NK-92 treated with Interleukin-12 subunit alpha and Interleukin-12 subunit beta, amount 100 ng/mL, for 24 hours (cell line): ENCODE data around the gene DYNC1I1.
"Not testable (repeated sequence)": the region's sequence is repeated elsewhere in the genome, so short reads cannot be mapped to it uniquely, and the experiment has no call there.

Experiments used
- DNase-seq: peaks from one replicate; lab custom pipeline; 2025; lab: John Stamatoyannopoulos, UW

Gene DYNC1I1

DNA sequence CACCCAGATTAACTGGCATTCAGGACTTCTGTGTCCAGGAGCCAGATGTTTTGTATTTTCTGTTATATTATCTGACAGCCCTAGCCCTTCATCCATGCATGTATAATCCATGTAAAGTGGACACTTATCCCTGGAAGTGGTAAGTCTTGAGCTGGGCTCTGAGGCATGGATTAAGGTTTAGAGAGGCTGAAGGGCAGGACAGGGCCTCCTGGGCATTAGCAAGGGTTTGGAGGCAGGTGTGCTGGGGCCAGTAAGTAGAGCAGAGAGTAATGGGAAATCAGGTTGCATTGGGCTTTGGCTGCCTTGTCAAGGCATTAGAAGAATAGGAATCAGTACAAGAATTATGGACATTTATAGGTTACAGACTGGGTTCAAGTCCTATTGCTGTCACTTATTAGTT is 138.0 kb downstream of the DYNC1I1 start:
- DNase-seq = no peak

DNA sequence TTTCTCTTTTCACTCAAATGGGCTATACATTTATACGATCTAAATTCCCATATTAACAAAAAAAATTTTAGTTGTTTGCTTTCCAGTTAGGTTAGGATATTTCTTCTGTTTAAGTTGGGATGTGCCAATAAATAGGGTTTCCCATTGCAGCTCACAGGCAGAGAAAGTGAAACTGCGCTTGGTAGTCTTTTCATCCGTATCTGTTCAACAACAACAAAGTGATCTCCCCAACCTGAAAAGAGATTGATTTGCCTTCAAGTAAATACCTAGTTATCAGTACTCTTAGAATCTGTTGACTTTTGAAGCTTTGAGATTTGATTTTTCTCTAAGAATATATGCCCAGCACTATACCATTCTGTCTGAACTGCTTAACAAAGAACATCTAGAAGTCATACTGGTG is 143.4 kb downstream of the DYNC1I1 start:
- DNase-seq = no peak

DNA sequence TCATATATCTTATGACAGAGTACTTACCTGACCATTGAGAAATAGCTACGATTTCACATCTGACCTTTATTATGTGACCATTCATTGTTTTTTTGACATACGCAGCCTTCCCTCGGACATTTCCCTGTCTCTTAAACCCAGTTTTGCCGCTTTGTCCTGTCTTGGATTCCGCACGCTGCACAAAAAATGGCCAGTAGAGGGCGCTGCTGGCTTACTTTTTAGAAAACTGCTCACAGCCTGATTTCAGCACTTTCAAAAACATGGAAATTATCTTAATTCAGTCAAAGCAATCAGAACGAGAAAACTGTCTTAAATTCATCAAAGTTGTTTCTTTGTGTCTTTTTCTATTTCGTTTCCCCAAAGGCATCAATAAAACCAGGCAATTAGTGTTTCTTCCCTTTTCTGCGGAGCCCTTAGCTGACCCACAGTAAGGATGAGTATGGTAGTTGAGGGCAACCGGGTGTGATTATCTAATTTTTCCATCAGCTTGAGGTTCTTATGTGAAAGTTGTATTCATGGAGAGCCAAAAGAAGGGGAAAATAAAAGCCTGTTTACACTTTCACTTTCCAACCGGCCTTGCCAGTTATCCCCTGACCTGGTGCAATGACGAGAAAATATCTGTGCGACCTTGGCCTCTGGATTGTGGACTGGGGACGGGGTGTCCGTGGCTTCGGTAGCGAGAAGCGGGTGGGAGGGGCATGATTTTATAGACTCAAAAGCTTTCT is 144.4 kb downstream of the DYNC1I1 start:
- DNase-seq = peak; percentile 74

DNA sequence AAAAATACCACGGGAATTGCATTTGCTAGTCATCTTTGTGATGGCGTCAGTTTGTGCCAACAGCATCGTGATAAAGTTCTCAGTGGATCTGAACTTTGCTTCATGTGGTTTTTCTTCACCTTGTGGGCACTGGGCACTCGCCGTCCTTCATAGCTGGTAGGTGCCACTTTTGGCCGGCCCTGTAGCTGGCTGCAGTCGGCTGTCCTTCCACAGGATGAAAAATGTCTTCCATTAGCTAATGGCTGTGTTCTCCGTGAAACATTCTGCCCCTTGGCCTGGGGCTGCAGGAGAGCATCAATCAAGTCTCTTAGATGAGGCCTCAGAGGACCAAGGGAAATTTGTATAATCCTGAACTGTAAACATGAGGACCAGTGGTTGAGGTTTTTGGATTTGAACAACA is 145.3 kb downstream of the DYNC1I1 start:
- no peak for DNase-seq

DNA sequence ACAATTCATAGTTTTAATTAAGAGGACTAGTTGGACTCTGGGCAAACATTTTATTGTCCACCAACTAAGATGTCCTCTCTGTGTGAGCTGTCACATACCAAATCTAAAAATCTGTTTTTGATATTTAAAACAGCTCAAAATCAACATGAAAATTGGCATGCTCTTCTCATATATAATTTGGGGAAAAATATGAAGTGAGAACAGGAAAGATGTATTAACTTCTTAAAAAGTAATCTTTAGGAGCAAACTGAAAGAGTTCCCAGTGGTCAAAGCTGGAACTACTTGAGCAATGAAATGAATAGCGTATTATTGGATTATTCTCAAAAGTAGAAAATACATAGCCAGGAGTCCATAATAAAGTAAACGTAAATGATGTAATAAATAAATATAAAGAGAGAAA is 147.2 kb downstream of the DYNC1I1 start:
- no peak for DNase-seq

DNA sequence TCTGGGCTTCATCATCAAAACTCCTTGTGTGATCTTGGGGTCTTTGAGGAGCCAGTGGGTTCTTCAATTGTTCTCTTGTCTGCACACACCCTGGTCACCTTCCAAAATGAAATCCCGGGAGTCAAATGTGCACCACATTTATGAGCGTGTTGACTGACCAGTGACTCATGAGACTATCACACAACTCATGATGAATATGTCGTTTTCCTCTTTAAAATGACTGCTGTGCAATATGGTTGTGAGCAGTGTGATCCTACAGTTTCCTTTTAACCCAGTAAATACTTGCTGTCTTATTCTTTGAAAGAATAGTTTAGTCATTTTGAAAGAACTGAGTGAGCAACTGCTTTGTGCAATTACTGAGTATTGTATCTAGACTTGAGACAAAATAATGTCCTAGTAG is 149.2 kb downstream of the DYNC1I1 start:
- DNase-seq = no peak

DNA sequence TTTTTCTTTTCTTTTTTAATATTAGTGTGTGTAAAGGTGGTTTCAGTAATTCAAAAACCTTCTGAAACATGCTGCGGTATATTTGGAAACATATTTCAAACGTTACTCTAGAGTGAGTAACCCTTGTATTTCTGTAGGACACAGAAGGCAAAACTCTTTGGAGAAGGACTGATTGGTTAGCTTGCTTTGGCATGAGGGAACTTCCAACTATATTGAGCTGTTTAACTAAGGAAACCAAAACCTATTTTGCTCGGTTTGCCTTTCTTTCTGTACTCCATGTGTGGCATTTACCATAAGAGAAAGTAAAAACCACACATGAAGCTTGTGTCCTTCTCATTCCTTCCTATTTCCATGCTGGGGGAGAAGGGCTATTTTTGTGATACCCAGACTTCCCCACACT is 149.8 kb downstream of the DYNC1I1 start:
- DNase-seq = no peak

DNA sequence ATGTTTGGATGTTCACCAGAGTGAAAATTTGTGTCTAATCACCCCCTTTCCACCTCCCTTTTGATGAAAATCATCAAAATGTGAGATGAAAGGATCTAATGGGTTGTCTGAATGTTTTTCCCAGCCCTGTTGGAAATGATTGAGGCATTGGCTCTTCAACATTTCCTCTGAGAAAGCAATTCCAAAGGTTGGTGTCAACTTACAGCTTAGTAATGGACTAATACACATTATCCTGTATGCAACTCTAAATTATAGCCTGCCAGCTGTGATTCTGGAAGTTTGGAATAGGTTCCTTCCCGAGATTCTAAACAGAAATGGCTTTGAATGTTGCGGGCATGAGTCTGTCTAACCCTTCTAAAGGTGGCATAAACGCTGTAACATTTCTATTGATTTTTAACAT is 152.9 kb downstream of the DYNC1I1 start:
- DNase-seq = no peak

DNA sequence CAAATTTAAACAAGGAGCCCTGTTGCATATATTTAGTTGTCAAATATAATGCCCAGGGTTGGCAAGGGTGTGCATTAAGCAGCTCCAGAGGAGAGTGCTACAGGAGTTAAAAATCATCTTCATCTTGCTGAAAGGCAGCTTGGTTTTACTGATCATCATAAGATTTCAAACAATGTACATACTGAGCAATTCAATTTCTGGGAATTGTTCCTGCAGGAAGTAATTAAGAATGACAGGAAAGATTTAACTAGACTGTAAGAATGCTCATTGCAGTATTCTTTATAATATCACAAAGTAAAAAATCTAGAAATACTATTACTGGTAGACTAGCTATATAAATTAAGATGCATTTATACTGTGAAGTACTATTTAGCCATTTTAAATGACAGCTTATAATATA is 153.6 kb downstream of the DYNC1I1 start:
- DNase-seq = no peak

DNA sequence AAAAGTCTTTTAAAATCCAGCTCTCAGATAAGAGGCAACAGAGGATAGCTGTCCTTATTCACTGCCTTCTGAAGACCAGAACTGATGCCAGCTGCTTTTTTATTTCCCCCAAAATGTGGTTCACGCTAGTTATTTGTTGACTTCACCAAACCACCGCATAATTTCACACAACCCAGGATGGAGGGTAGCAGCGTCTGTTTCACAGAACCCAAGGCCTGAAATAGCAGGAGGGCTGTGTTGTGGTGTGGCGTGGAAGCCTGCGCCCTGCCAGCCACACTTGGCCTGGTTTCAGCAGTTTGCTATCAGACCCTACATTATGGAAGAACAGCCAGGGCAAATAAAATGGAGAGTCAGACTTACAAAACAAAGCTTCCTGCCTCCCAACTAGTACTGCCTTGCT is 155.4 kb downstream of the DYNC1I1 start:
- peak; percentile 73 for DNase-seq

DNA sequence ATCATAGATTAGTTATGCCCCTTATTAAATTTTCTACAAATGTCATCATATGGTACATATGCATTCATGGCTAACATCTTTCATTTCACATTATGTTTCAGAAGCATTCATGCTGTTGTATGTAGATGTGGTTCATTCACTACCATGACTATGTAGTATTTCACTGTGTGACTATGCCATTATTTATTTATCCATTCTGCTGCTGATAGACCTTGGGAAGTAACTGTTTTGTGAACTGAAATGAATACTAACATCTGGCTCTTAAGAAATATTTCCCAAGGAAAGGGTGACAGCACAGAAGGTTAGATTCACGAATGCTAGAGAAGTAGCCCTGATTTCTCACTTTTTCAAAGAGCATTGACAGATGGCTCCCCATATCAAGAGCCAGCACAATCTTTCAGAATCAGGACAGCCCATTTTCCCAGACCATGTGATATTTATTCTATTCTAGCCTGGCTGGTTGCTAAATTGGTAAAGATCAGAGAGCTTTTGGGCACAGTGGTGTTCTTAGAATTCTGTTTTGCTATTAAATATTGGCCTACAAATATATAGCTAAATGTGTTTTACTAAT is 157.4 kb downstream of the DYNC1I1 start:
- no peak for DNase-seq

DNA sequence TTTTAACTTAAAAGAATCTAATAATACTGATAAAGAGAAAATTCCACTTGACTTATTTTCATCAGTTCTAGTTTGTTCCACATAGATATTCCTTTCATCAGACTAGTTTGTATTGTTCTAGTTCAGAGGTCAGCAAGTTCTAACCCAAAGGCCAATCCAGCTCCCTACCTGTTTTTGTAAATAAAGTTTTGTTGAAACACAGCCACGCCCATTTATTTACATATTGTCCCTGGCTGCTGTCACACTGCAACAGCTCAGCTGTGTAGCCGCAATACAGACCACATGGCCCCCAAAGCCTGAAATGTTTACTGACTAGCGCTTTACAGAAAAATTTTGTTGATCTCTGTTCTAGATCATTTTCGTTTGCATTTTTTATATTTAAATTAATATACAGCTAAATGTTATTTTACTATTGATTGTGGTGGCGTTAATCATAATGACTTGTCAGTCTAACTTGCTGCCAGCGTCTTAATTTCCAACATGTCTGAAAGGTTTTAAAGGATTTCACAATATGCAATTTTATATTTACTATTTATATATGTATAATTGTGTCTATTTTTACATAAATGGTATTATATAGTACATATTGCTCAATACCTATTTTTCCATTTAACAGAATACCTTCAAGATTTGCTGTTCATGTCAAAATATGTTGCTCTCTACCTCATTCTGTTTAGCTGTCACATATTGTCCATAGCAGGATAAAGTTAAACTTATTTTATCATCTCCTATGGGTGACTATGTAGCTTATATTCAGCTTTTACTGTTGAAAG is 159.3 kb downstream of the DYNC1I1 start:
- DNase-seq = no peak

DNA sequence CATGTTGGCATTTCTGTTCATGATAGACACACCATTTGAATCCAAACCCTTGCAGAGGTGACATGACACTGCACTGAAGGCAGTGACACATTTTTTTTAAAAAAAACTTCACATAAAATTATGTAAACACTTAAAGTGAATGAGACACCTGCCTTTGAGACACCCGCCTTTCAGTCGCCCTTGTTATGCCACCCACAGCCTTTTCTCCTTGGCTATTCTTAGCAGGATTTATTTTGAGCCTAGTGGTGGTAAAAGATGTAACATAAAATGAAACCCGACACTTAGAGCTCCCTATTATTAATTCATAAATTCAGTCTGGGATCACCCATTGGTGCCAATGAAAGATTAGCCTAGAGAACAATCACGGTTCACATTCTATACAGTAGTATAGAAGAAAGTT is 161.3 kb downstream of the DYNC1I1 start:
- DNase-seq = no peak

DNA sequence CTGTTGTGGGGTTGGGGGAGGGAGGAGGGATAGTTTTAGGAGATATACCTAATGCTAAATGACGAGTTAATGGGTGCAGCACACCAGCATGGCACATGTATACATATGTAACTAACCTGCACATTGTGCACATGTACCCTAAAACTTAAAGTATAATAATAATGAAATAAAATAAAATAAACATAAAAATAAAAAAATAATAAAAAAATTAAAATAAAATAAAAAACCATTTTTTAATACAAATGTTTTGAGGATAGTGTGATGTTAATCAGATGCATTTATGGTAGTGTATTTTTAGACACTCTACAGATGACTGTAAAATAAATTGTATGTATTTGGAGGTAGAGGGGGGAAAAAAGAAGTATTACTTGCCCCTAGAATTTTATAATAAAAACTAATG is 172.5 kb downstream of the DYNC1I1 start:
- DNase-seq = not testable (repeated sequence)

DNA sequence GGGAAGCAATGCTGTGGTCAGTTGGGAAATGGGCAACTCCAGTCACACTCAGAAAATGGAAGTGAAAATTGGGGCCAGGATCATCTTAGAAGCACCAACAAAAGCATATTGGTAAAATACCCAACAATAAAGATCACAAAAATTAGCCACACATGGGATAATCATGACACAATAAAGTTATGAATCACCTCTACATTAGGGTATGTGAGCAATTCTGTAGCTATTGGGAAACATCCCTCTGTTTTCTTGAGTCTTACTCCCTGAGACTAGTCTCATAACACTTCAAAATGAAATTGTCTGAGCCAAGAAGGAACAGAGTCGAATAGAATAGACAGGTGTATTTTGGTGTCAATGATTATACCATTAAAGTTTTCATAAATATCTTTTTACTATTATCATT is 178.3 kb downstream of the DYNC1I1 start:
- no peak for DNase-seq

DNA sequence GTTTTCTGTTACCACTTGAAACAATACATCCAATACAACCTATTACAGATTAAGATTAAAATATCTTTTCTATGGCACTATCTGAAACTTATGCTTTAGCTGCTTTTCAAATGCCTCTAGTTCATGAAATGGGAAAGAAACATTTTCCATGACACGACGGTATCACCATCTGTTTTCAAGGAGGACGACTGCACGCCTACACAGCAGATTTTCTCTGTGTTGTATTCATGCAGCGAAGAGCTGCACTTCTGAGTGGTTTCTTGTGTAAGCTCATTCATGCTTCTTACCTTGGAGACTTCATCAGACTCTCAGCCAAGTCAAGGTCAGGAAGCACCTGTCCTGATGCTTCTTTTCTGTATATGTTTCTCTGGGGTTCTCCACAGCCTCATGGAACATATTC is 179.2 kb downstream of the DYNC1I1 start:
- DNase-seq = no peak

DNA sequence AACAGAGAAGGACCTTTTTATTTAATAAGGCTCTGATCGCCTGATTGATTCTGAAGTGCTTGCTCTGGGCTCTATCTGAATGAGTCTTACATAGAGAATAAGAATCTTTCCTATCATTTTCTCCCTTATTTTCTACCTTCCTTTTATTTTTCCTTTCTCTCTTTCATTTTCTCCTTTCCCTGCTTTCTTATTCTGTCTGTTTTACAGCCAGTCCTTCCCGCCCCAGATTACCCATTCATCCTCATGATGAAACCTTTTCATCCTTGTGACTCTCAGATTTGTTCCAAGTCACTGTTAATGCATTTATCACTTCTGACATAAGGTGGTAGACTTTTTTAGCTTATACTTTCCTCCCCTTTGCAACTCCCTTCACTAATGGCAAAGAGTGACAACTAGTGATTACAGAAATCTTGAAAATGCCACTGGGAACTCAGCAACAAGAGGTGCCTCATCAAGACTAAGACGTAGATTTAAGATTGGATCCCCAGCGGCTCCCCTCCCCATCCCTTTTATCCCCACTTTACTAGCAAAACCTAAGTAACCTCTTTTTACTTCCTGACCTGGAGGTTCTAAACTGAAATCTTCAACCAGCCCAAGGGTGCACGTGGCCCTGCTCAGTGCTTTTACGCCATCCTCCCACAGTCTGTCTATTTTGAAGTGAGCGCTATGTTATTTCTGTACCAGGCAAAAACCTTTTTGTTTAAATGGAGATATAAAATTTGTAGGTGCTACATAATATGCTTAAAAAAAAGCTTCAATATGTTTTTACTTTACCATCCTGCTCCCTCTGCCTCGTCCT is 179.8 kb downstream of the DYNC1I1 start:
- no peak for DNase-seq

DNA sequence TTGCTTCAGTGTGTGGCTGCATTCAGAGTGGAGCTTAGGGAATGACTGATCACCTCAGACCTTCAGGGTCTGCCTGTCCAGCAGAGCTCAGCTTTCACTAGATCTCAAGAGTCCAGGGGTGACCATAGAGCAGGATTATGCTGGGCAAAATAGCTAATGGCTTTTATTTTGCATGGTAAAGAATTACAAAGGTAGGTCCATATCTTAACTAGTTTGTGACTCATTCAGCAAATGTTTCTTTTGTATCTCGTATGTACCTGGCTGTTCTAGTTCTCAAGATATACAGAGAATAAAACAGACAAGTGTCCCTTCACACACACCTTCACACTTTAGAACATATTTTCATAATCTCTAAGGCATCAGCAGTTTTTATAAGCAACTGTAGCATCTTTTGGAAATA is 180.5 kb downstream of the DYNC1I1 start:
- no peak for DNase-seq

DNA sequence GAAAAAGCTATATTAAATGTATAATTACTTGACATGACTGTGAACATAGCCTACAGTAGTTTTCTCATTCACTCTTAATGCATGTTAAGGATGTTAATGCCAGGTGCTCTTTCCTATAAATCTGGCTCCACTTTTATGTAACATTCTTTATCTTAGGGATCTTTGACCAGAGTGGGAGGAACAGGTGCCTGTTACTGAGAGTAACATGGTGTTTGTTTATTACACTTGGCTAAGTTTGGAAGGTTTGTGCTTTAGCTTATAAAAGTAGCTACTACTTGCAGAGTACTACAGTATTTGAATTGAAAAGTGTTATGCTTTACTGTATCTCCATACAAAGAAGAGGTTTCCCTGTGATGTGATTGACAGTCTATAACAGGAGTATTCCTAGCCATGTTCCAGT is 183.4 kb downstream of the DYNC1I1 start:
- DNase-seq = no peak

DNA sequence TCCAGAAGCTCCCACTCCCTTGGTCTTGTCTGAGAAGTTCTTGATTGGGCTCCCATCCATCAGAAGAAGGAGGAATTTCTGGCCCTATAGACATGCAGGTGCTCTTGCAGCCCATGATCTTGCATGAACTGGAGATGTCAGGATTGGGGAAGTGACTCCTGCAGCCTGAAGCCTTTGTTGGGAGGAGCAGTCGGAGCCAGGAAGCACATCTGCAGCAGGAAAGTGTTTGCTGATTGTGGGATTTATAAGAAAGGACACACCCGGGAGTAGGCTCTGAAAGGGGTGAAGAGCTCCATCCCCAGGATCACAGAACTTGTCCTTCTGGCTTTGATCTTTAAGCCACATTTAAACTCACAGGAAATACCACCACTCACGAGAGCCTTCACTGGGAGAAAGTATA is 185.2 kb downstream of the DYNC1I1 start:
- DNase-seq = no peak

DNA sequence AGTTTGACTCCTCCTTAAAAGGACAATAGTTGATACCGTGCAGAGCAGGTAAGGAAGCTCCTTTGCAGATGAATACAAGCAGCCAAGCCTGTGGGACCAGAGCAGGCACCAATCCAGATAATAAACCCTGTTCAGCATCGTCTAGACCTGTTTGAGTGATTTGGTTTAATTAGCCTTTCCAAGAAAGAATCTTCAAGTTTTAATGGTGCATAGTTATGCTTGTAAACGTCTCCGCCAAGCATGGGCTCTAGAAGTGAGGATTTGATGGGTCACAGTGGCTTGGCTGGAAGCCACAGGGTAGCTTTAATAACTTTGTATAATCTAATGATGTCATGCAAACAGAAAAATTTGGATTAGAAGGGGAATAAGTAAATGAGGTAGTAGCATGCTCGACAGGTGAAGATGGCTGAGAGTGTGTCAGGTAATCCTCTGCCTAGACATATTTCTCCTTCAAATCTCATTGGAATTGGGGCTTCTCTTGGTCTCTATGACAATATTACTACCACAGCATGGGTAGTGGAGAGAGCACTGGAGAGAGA is 188.4 kb downstream of the DYNC1I1 start:
- no peak for DNase-seq

DNA sequence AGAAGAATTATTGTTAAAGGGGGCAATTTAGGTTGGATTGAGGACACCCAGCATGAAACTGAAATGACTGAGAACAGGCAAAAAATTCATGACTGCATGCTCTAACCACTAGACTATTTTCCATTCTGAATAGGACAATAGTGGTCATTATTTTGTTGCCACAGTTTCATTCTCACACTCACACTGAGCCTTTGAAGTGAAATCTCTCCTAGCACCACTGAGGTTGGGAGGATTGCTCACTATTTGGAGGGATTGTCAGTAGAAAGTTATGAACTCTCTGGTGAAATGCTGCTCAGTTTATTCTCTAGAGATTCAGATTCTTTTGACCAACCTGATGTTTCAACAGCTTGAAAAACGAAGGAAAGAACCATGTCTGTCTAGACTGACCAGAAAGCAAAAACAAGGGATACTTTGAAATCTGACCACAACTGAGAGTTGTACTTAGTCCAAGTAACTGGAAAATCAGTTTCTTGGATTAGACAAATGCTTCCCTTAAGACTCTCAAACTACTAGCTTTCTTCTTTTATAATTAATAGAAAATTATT is 191.2 kb downstream of the DYNC1I1 start:
- DNase-seq = no peak
